Mesenchymal stem cell (in vitro differentiated cells and primary cell): Measurements from ENCODE around the gene RGS1.

Experiments
- DNase-seq: peaks from one replicate; pipeline ENCODE4 v3.0.0-alpha.2; 2013
- H2AFZ ChIP-seq: one replicate; pipeline ENCODE4 v1.6.1; 2013; ENCODE audit warnings: low read depth, mild to moderate bottlenecking, control low read depth, inconsistent platforms, low read length, moderate library complexity
- H2AK5ac ChIP-seq: 2 replicates; pipeline ENCODE4 v1.6.1; 2013; ENCODE audit warnings: low read length, moderate library complexity, mild to moderate bottlenecking, inconsistent platforms; ENCODE audit not compliant: severe bottlenecking
- H2BK120ac ChIP-seq: one replicate; pipeline ENCODE4 v1.6.1; 2013; ENCODE audit warnings: low read depth, mild to moderate bottlenecking, inconsistent platforms, low read length, moderate library complexity
- H2BK12ac ChIP-seq, 2 experiments: one replicate each; pipeline ENCODE4 v1.6.1; 2013; ENCODE audit warnings: inconsistent platforms in 2 of 2, low read length in 2 of 2, mild to moderate bottlenecking in 2 of 2, moderate library complexity in 2 of 2, control low read depth in 1 of 2
- H2BK15ac ChIP-seq: one replicate; pipeline ENCODE4 v1.6.1; 2013; ENCODE audit warnings: mild to moderate bottlenecking, low read depth, inconsistent platforms; ENCODE audit not compliant: poor library complexity, severe bottlenecking
- H2BK5ac ChIP-seq: 2 replicates; pipeline ENCODE4 v1.6.1; 2013; ENCODE audit warnings: low read depth, mild to moderate bottlenecking, low read length, control low read depth, inconsistent platforms; ENCODE audit not compliant: poor library complexity, severe bottlenecking
- H3K14ac ChIP-seq, 2 experiments: one replicate each; pipeline ENCODE4 v1.6.1; 2013; ENCODE audit warnings: inconsistent platforms in 2 of 2, low read length in 2 of 2, control low read depth in 1 of 2, mild to moderate bottlenecking in 1 of 2, moderate library complexity in 1 of 2
- H3K18ac ChIP-seq, 2 experiments: one replicate each; pipeline ENCODE4 v1.6.1; 2013; ENCODE audit warnings: inconsistent platforms in 2 of 2, low read length in 2 of 2, control low read depth in 1 of 2, low read depth in 1 of 2, mild to moderate bottlenecking in 1 of 2
- H3K23ac ChIP-seq, 2 experiments: one replicate each; pipeline ENCODE4 v1.6.1; 2013; ENCODE audit warnings: inconsistent platforms in 2 of 2, low read length in 2 of 2, mild to moderate bottlenecking in 2 of 2, moderate library complexity in 2 of 2, control low read depth in 1 of 2
- H3K27ac ChIP-seq: 2 replicates; pipeline ENCODE4 v1.5.1; 2013; ENCODE audit warnings: mild to moderate bottlenecking, moderate library complexity, low read length, control low read depth, inconsistent platforms; ENCODE audit not compliant: poor library complexity, severe bottlenecking
- H3K27me3 ChIP-seq, 2 experiments: 2 replicates each; pipeline versions ENCODE4 v1.6.1 to v1.7.0; 2013; ENCODE audit warnings: low read length in 2 of 2, mild to moderate bottlenecking in 2 of 2, moderate library complexity in 2 of 2, control low read depth in 1 of 2, inconsistent platforms in 1 of 2; ENCODE audit not compliant: control insufficient read depth in 1 of 2, insufficient read depth in 1 of 2
- H3K36me3 ChIP-seq, 2 experiments: 2 replicates each; pipeline versions ENCODE4 v1.6.1 to v1.7.0; 2013; ENCODE audit warnings: low read length in 2 of 2, control low read depth in 1 of 2, inconsistent platforms in 1 of 2, low read depth in 1 of 2, mild to moderate bottlenecking in 1 of 2; ENCODE audit not compliant: insufficient read depth in 2 of 2, control insufficient read depth in 1 of 2
- H3K4ac ChIP-seq, 2 experiments: one replicate each; pipeline ENCODE4 v1.6.1; 2013; ENCODE audit warnings: inconsistent platforms in 2 of 2, low read length in 2 of 2, mild to moderate bottlenecking in 2 of 2, moderate library complexity in 2 of 2, control low read depth in 1 of 2, low read depth in 1 of 2
- H3K4me1 ChIP-seq: 2 replicates; pipeline ENCODE4 v1.6.1; 2013; ENCODE audit warnings: low read depth, low read length, control low read depth; ENCODE audit not compliant: control insufficient read depth, insufficient read depth
- H3K4me2 ChIP-seq: 2 replicates; pipeline ENCODE4 v1.6.1; 2013; ENCODE audit warnings: low read length, mild to moderate bottlenecking, inconsistent platforms; ENCODE audit not compliant: poor library complexity, severe bottlenecking
- H3K4me3 ChIP-seq, 2 experiments: 2 replicates each; pipeline versions ENCODE4 v1.5.1 to v1.7.0; 2013; ENCODE audit warnings: low read length in 2 of 2, mild to moderate bottlenecking in 2 of 2, control low read depth in 1 of 2, low read depth in 1 of 2; ENCODE audit not compliant: insufficient read depth in 1 of 2
- H3K79me1 ChIP-seq: replicated peaks from 2 replicates; pipeline ENCODE4 v1.6.1; 2013; ENCODE audit warnings: mild to moderate bottlenecking, control low read depth, low read length, inconsistent platforms; ENCODE audit not compliant: poor library complexity, severe bottlenecking
- H3K9ac ChIP-seq: 2 replicates; pipeline ENCODE4 v1.7.0; 2013; ENCODE audit warnings: mild to moderate bottlenecking, low read length, moderate library complexity
- H3K9me3 ChIP-seq: 2 replicates; pipeline ENCODE4 v1.7.0; 2013; ENCODE audit warnings: mild to moderate bottlenecking, low read length; ENCODE audit not compliant: control insufficient read depth
- H4K8ac ChIP-seq: one replicate; pipeline ENCODE4 v1.6.1; 2013; ENCODE audit warnings: inconsistent platforms, mild to moderate bottlenecking, low read length, moderate library complexity
- H4K91ac ChIP-seq: one replicate; pipeline ENCODE4 v1.6.1; 2013; ENCODE audit warnings: mild to moderate bottlenecking, low read length, inconsistent platforms
- WGBS: methylation state at CpG from one replicate; pipeline ENCODE4 v1.1.7; 2013; ENCODE audit warnings: mixed read lengths; 5-methylcytosine and 5-hydroxymethylcytosine counted together

RGS1 gene

DNA sequence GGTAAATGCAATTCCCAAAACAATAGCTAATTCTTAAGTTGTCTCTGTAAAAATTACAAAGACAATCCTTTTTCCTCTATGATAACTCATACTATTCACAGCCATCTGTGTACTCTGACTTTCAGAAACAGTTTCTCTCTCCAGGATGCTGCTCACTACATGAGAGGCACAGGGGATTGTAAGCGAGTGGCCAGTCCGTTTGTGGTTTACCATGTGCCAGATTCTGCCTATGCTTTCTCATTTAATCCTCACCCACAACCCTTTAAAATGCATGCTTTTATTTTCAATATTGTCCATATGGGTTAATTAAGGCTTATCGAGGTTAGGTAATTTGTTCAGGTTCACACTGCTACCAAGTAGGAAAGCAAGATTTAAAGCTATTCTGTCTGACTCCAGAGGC, 23.0 kb downstream of the RGS1 start:
- H3K9me3 ChIP-seq = no peaks in the 10 kb centered on the region
- H3K36me3 ChIP-seq = no peaks in the 10 kb centered on the region
- no peak overlapping the region for H3K4me3 ChIP-seq
- H4K8ac ChIP-seq = no peak overlapping the region
- no peak overlapping the region for H2BK15ac ChIP-seq
- H3K23ac ChIP-seq = no peak overlapping the region
- no peak overlapping the region for H2BK12ac ChIP-seq
- DNase-seq = no peak
- H2BK120ac ChIP-seq = no peak overlapping the region
- no peak overlapping the region for H3K4ac ChIP-seq
- no peaks in the 10 kb centered on the region for H3K79me1 ChIP-seq
- H3K27ac ChIP-seq = no peak overlapping the region
- no peak overlapping the region for H2BK5ac ChIP-seq
- no peak overlapping the region for H2AK5ac ChIP-seq
- no peak overlapping the region for H4K91ac ChIP-seq
- no peak overlapping the region for H3K9ac ChIP-seq
- no peaks in the 10 kb centered on the region for H3K4me1 ChIP-seq
- 88% methylated on average over 3 of the region's 3 CpGs for WGBS
- H3K14ac ChIP-seq = no peak overlapping the region
- no peak overlapping the region for H3K4me2 ChIP-seq
- H3K18ac ChIP-seq = no peak overlapping the region
- H3K27me3 ChIP-seq = no peaks in the 10 kb centered on the region
- H2AFZ ChIP-seq = no peak overlapping the region

DNA sequence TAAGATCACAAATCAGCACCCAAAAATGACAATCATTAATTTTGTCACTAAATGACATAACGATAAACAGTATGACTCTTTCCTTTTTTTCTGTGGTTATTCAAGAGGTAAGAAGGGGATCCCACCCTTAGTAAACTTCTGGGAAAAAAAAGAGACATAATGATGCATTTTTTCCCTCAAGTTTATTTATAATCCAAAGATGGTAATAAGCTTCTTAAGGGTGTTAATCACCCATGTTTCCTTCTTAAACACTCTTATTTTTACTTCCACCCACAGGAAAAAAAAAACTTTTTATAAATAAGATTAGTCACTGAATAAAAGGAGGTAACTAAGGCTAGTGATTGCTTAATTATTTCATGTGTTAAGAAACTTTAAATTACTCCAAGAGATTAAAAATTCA, 24.7 kb downstream of the RGS1 start:
- no peak overlapping the region for H2BK5ac ChIP-seq
- no peak overlapping the region for H3K4ac ChIP-seq
- no CpG with 5 or more reads among the region's 1 CpG for WGBS
- no peak overlapping the region for H3K23ac ChIP-seq
- no peaks in the 10 kb centered on the region for H3K27me3 ChIP-seq
- H3K4me3 ChIP-seq = no peak overlapping the region
- H3K9ac ChIP-seq = no peak overlapping the region
- no peak overlapping the region for H3K27ac ChIP-seq
- no peak overlapping the region for H2BK12ac ChIP-seq
- H3K14ac ChIP-seq = no peak overlapping the region
- no peak overlapping the region for H3K4me2 ChIP-seq
- H4K8ac ChIP-seq = no peak overlapping the region
- no peak for DNase-seq
- no peaks in the 10 kb centered on the region for H3K9me3 ChIP-seq
- H2BK120ac ChIP-seq = no peak overlapping the region
- H3K79me1 ChIP-seq = no peaks in the 10 kb centered on the region
- H3K18ac ChIP-seq = no peak overlapping the region
- no peak overlapping the region for H2AFZ ChIP-seq
- no peak overlapping the region for H2AK5ac ChIP-seq
- no peak overlapping the region for H2BK15ac ChIP-seq
- no peaks in the 10 kb centered on the region for H3K36me3 ChIP-seq
- H3K4me1 ChIP-seq = no peaks in the 10 kb centered on the region
- H4K91ac ChIP-seq = no peak overlapping the region

DNA sequence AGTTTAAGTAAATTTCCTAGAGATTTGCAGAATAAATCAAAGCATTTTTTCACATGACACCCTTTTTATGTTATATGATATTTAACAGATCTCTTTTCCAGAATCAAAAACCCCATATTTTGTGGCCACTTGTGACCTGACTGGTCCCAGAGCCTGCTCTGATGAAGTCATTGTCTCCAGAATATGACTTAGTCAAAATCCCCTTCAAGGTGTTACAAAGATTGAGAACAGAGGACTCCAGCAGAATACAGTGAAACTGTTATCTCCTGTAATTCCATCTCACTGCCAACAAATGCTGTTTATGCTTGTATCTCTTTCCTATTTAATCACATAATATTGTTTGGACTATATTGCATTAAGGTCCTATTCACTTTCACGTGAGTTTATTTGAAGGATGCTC, 25.6 kb downstream of the RGS1 start:
- no CpG with 5 or more reads among the region's 1 CpG for WGBS
- H3K18ac ChIP-seq = no peak overlapping the region
- no peak overlapping the region for H3K4ac ChIP-seq

DNA sequence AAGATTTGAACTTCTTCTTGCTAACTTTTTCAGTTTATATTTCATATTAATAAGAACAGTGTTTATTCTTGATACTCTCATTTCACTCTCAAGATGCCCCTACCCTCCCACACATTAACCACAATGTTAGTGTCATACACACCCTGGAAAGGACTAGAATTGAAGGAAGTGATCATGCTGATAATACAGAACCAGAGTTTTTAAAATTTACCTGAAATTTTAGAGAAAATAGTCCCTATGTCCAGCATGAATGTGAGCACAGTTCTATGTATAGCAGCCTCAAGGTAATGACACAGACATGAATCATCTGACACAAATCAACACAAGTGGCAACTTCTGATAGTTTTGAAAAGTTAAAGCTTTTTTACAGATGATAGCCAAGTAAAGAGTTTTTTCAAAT, 26.0 kb downstream of the RGS1 start:
- Histone ChIP-seq H2BK120ac (no peak overlapping the region), H3K4me3 (no peak overlapping the region), H3K18ac (no peak overlapping the region), H2BK15ac (no peak overlapping the region), H3K9ac (no peak overlapping the region), H3K4ac (no peak overlapping the region), H2AK5ac (no peak overlapping the region), H3K23ac (no peak overlapping the region), H3K27me3 (no peaks in the 10 kb centered on the region), H3K27ac (no peak overlapping the region), H2BK12ac (no peak overlapping the region), H2AFZ (no peak overlapping the region), H2BK5ac (no peak overlapping the region), H3K14ac (no peak overlapping the region), H4K91ac (no peak overlapping the region), H3K4me1 (no peaks in the 10 kb centered on the region), H4K8ac (no peak overlapping the region), H3K4me2 (no peak overlapping the region), H3K36me3 (no peaks in the 10 kb centered on the region), H3K9me3 (no peaks in the 10 kb centered on the region), H3K79me1 (no peaks in the 10 kb centered on the region)
- DNase-seq = no peak

More for the DNA sequence above, 25.6 kb downstream of the RGS1 start:
- Histone ChIP-seq H3K4me2 (no peak overlapping the region), H3K4me3 (no peak overlapping the region), H3K27me3 (no peaks in the 10 kb centered on the region), H2BK5ac (no peak overlapping the region), H3K23ac (no peak overlapping the region), H2BK12ac (no peak overlapping the region), H3K79me1 (no peaks in the 10 kb centered on the region), H3K4me1 (no peaks in the 10 kb centered on the region), H4K8ac (no peak overlapping the region), H3K36me3 (no peaks in the 10 kb centered on the region), H2BK120ac (no peak overlapping the region), H3K9ac (no peak overlapping the region), H3K14ac (no peak overlapping the region), H2AK5ac (no peak overlapping the region), H4K91ac (no peak overlapping the region), H2BK15ac (no peak overlapping the region), H3K27ac (no peak overlapping the region), H3K9me3 (no peaks in the 10 kb centered on the region), H2AFZ (no peak overlapping the region)
- no peak for DNase-seq
